ENCODE data around the gene MYDGF.

Gene MYDGF

DNA sequence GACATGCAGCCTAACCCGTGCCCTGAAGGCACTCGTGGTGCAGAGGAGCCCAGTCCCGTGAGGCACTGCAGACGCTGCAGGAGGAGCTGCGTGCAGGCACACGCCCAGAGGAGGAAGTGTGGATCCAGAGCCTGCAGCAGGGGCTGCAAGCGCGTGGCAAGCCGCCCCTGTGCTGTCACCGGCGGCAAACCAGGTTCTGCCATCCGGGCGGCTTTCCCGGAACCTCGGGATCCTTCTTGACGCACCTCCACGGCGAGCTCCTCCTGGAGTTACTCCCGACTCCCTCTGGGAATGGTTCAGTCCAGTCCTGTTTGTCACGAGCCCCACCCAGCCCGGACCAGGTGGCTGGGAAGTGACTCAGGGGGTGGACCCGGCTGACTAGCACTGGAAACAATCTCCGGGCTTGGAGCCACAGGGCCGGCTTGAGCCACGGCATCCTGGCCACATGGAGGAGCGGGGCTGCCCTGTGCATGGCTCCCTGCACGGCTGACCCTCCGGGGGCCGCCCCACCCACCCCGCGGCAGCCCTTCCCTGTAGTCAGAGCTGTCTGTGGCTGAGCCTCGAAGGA, 43.3 kb upstream of the MYDGF start:
- no peaks in the 10 kb centered on the region for H3F3A ChIP-seq (ENCODE audit: insufficient read depth, low read length)
- H3K9me2 ChIP-seq (replicated peaks; ENCODE audit: insufficient read depth, low read length): no peaks in the 10 kb centered on the region
- no peak overlapping the region for H3K9ac ChIP-seq (ENCODE audit: low read length)
- H3K27ac ChIP-seq (ENCODE audit: low read length): no peak overlapping the region
- no peaks in the 10 kb centered on the region for H3K27me3 ChIP-seq (replicated peaks; ENCODE audit: insufficient read depth, low read length)
- H3K4me3 ChIP-seq (ENCODE audit: low read length): no peak overlapping the region
- no peaks in the 10 kb centered on the region for H3K9me3 ChIP-seq (replicated peaks; ENCODE audit: insufficient read depth, low read length)
- H3K4me1 ChIP-seq (ENCODE audit: low read length): no peaks in the 10 kb centered on the region
- H3K4me2 ChIP-seq (ENCODE audit: low read depth, low read length): no peak overlapping the region
- H3K36me3 ChIP-seq (replicated peaks; ENCODE audit: insufficient read depth, low read length): peaks cover 7% of the 10 kb centered on the region; the same call in 1 of the 2 replicates
- H4K20me1 ChIP-seq (ENCODE audit: insufficient read depth, low read length): no peaks in the 10 kb centered on the region
- no peak overlapping the region for H2AFZ ChIP-seq (ENCODE audit: low read length)
- H3K79me2 ChIP-seq (ENCODE audit: low read length): peaks cover 13% of the 10 kb centered on the region; the same call in 1 of the 2 replicates
- no peak for DNase-seq
- TF ChIP-seq, protein P1, sequence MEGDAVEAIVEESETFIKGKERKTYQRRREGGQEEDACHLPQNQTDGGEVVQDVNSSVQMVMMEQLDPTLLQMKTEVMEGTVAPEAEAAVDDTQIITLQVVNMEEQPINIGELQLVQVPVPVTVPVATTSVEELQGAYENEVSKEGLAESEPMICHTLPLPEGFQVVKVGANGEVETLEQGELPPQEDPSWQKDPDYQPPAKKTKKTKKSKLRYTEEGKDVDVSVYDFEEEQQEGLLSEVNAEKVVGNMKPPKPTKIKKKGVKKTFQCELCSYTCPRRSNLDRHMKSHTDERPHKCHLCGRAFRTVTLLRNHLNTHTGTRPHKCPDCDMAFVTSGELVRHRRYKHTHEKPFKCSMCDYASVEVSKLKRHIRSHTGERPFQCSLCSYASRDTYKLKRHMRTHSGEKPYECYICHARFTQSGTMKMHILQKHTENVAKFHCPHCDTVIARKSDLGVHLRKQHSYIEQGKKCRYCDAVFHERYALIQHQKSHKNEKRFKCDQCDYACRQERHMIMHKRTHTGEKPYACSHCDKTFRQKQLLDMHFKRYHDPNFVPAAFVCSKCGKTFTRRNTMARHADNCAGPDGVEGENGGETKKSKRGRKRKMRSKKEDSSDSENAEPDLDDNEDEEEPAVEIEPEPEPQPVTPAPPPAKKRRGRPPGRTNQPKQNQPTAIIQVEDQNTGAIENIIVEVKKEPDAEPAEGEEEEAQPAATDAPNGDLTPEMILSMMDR (IDR thresholded peaks at IDR 0.05; ENCODE audit: low read length): no peak
- TF ChIP-seq EZH2 (optimal IDR thresholded peaks at IDR 0.05; ENCODE audit: low read depth, low read length) (no peak), EZH2phosphoT487 (IDR thresholded peaks at IDR 0.05; ENCODE audit: low read length) (no peak)

DNA sequence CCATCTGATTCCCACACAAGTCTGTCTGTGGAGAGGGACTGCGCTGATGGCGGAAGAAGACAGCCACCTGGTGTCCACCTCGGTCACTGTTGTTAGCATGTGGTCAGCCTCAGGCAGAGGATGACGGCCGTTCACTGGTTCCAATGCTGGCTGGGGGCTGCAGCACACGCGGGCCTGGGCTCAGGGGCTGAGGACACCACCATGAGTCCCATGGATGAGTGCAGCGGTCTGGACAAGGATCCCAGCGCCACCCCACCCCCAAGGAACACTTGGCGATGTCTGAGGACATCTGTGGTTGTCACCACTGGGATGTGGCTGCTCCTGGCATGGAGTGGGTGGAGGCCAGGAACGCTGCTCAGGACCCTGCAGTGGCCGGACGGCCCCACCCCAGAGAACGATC, 42.6 kb upstream of the MYDGF start:
- Histone ChIP-seq H3K4me3 (ENCODE audit: low read length) (no peak overlapping the region), H3K9ac (ENCODE audit: low read length) (no peak overlapping the region), H3K27ac (ENCODE audit: low read length) (no peak overlapping the region), H3K79me2 (ENCODE audit: low read length) (peaks cover 9% of the 10 kb centered on the region; the same call in 1 of the 2 replicates), H2AFZ (ENCODE audit: low read length) (no peak overlapping the region), H3F3A (ENCODE audit: insufficient read depth, low read length) (no peaks in the 10 kb centered on the region), H3K9me2 (replicated peaks; ENCODE audit: insufficient read depth, low read length) (no peaks in the 10 kb centered on the region), H3K27me3 (replicated peaks; ENCODE audit: insufficient read depth, low read length) (no peaks in the 10 kb centered on the region), H3K4me2 (ENCODE audit: low read depth, low read length) (no peak overlapping the region), H3K9me3 (replicated peaks; ENCODE audit: insufficient read depth, low read length) (no peaks in the 10 kb centered on the region), H3K4me1 (ENCODE audit: low read length) (no peaks in the 10 kb centered on the region), H3K36me3 (replicated peaks; ENCODE audit: insufficient read depth, low read length) (peaks cover 7% of the 10 kb centered on the region; the same call in 1 of the 2 replicates), H4K20me1 (ENCODE audit: insufficient read depth, low read length) (no peaks in the 10 kb centered on the region)
- no peak for DNase-seq
- TF ChIP-seq EZH2phosphoT487 (IDR thresholded peaks at IDR 0.05; ENCODE audit: low read length) (no peak), EZH2 (optimal IDR thresholded peaks at IDR 0.05; ENCODE audit: low read depth, low read length) (no peak)
- TF ChIP-seq, protein P1 (IDR thresholded peaks at IDR 0.05; ENCODE audit: low read length): no peak

DNA sequence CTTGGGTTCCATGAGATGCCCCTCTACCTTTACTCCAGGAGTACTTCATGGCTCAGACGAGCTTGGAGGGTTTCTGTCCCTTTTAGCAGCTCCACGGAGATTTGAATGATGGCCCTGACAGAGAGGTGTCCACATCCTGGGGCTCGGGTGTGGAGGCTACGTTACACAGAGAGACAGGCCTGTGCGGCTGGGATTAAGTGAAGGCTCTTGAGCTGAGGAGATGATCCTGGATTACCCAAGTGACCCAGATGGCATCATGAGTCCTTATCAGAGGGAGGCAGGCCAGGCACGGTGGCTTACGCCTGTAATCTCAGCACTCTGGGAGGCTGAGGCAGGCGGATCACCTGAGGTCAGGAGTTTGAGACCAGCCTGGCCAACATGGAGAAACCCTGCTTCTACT, 41.1 kb upstream of the MYDGF start:
- H3K36me3 ChIP-seq (replicated peaks; ENCODE audit: insufficient read depth, low read length): peaks cover 7% of the 10 kb centered on the region; the same call in 1 of the 2 replicates

More for the DNA sequence above, 41.1 kb upstream of the MYDGF start:
- Histone ChIP-seq H3K79me2 (ENCODE audit: low read length) (0 out of 2 replicates have a peak, but pooled peaks cover 4% of the 10 kb centered on the region), H3K27ac (ENCODE audit: low read length) (no peak overlapping the region), H3K4me1 (ENCODE audit: low read length) (no peaks in the 10 kb centered on the region), H3K27me3 (replicated peaks; ENCODE audit: insufficient read depth, low read length) (no peaks in the 10 kb centered on the region), H4K20me1 (ENCODE audit: insufficient read depth, low read length) (no peaks in the 10 kb centered on the region), H3K4me2 (ENCODE audit: low read depth, low read length) (no peak overlapping the region), H2AFZ (ENCODE audit: low read length) (no peak overlapping the region), H3K9me3 (replicated peaks; ENCODE audit: insufficient read depth, low read length) (no peaks in the 10 kb centered on the region), H3K4me3 (ENCODE audit: low read length) (no peak overlapping the region), H3K9ac (ENCODE audit: low read length) (no peak overlapping the region), H3K9me2 (replicated peaks; ENCODE audit: insufficient read depth, low read length) (no peaks in the 10 kb centered on the region), H3F3A (ENCODE audit: insufficient read depth, low read length) (no peaks in the 10 kb centered on the region)
- TF ChIP-seq, protein P1 (IDR thresholded peaks at IDR 0.05; ENCODE audit: low read length): no peak
- TF ChIP-seq EZH2 (optimal IDR thresholded peaks at IDR 0.05; ENCODE audit: low read depth, low read length) (no peak), EZH2phosphoT487 (IDR thresholded peaks at IDR 0.05; ENCODE audit: low read length) (no peak)
- DNase-seq: no peak

Data from MM.1S (cell line).